HuH-7 (cell line): ENCODE measurements around the gene PNLIPRP3.

Source experiments
- DNase-seq: peaks from one replicate; pipeline ENCODE4 v3.0.0; 2011; ENCODE audit warnings: low spot score

The PNLIPRP3 gene

DNA sequence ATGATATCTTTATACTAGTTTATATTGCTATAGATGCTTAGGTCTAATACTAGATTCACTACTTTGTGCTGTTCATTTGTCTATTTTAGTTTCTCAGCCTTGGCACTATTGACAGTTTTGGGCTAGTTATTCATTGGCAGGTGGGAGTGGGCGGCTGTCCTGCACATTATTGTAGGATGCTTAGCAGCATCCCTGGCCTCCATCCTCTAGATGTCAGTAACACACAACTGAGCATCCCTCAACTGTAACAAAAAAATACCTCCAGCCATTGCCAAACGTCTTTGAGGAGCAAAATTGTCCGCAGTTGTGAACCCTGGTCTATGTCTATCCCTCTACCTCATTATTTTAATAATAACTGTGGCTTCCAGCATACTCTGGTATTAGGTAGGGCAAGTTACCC is 83.7 kb downstream of the PNLIPRP3 start:
- no peak for DNase-seq

- DNase-seq = peak; percentile 32
Observed at GRCh38 chr10:116521424-116522290, 94.0 kb downstream of the PNLIPRP3 start.

DNA sequence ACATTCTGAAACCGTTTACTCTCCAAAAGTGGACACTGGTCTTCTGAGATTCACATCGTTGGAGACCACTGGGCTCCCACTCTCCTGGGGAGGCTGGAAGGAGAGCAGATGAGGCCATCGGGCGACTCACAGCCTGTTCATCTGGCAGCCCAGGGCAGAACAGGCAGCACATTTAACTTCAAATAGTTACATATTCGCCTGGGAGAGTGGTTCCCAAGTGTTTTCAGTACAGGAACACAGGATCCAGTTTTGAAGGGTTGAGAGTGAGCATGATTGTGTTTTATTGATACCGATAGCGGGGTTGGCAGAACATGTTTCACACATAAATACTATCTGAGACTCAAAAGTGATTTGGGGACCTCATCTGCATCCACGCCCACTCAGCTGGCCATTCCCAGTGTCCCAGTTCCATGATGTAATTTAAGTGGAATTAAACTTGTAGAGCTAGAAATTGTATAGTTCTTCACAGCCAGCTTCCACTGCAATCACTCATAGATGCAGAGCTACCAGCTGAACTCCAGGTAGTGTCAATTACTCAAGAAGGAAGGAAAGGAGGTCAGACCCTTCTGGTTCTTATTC is 95.2 kb downstream of the PNLIPRP3 start:
- DNase-seq = no peak

- DNase-seq = no peak
Observed at GRCh38 chr10:116524736-116525135, 97.1 kb downstream of the PNLIPRP3 start.

- no peak for DNase-seq
Observed at GRCh38 chr10:116526219-116526618, 98.6 kb downstream of the PNLIPRP3 start.
